Transverse colon (tissue), 4 donors: Measurements from ENCODE around the gene SECISBP2. TPM values are rescaled to one million over a fixed set of nuclear protein-coding genes. Genes with fewer than 3 reads are reported as not detected.

Experiments used
- DNase-seq: peaks from one replicate; pipeline ENCODE4 v3.0.0-alpha.2; 2019
- H3K27ac ChIP-seq, 4 donors: fragments of 200-600 bp; sonication (generic); 2 replicates each; pipeline ENCODE4 v1.5.1; 2016 to 2018; ENCODE audit warnings: inconsistent platforms in 4 of 4
- H3K27me3 ChIP-seq: fragments of 200-600 bp; sonication (generic); 2 replicates; pipeline ENCODE4 v1.5.1; 2017; ENCODE audit warnings: inconsistent platforms
- H3K36me3 ChIP-seq, 4 donors: fragments of 200-600 bp; sonication (generic); 2 replicates each; pipeline ENCODE4 v1.5.1; 2017 to 2019; ENCODE audit warnings: inconsistent platforms in 4 of 4
- H3K4me1 ChIP-seq, 4 donors: fragments of 200-600 bp; sonication (generic); 2 replicates each; pipeline ENCODE4 v1.5.1; 2017 to 2020; ENCODE audit warnings: inconsistent platforms in 4 of 4
- H3K4me3 ChIP-seq, 4 donors: fragments of 200-600 bp; sonication (generic); 1 replicate in 1 of 4; 2 replicates in 3 of 4; pipeline versions ENCODE4 v1.5.1 to v1.6.1; 2017 to 2019; ENCODE audit warnings: inconsistent platforms in 4 of 4
- H3K9me3 ChIP-seq, 2 donors: fragments of 200-600 bp; sonication (generic); 2 replicates each; pipeline ENCODE4 v1.5.1; 2017 to 2019; ENCODE audit warnings: inconsistent platforms in 2 of 2
- EP300 ChIP-seq: sonication (generic); formaldehyde crosslinking; IDR thresholded peaks from one replicate; pipeline ENCODE4 v1.6.1; 2017; ENCODE audit warnings: antibody characterized with exemption, low read depth
- POLR2A ChIP-seq: fragments of 450-650 bp; IDR thresholded peaks from one replicate; pipeline ENCODE4 v1.6.1; 2016; ENCODE audit warnings: antibody characterized with exemption, mild to moderate bottlenecking, moderate library complexity
- POLR2AphosphoS5 ChIP-seq, 3 donors: sonication (generic); formaldehyde crosslinking; IDR thresholded peaks; one replicate each; pipeline ENCODE4 v1.6.1; 2016; ENCODE audit warnings: antibody characterized with exemption in 3 of 3
- WGBS, 2 donors: methylation state at CpG; one replicate each; pipeline ENCODE4 v1.1.5; 2018; ENCODE audit warnings: low coverage in 1 of 2; 5-methylcytosine and 5-hydroxymethylcytosine counted together
- in situ Hi-C, 4 donors: fragments of 200-750 bp; cut with MboI; loops; one replicate each; pipeline versions ENCODE4 v1.15.0 to v1.15.1; 2017; ENCODE audit warnings: low sequenced_read_pairs in 3 of 4, low pct_ligation_motif_present in 1 of 4, low pct_unique_long_range_greater_than_20kb in 1 of 4
- intact Hi-C: fragments of 100-400 bp; cut with DNase I; formaldehyde crosslinking; loops from one replicate; pipeline ENCODE4 v1.15.1; 2023; ENCODE audit warnings: low total_unique reads
- total RNA-seq, 4 donors: library from RNA; depleted of rRNA; stranded (reverse); fragments of >200 nt; gene quantifications; one replicate each; pipeline ENCODE4 v1.1.0, GENCODE V29; 2016
- TF ChIP-seq, protein P1 (sequence below), 5 experiments: fragments of 200-600 bp in 3 of 5; fragments of 450-650 bp in 2 of 5; sonication (generic) in 3 of 5; IDR thresholded peaks; 1 replicate in 2 of 5; 2 replicates in 3 of 5; pipeline ENCODE4 v1.5.1; 2016 to 2017; ENCODE audit warnings: antibody characterized with exemption in 5 of 5, inconsistent platforms in 3 of 5, mild to moderate bottlenecking in 2 of 5, moderate library complexity in 1 of 5

Gene SECISBP2
- total RNA-seq, 4 donors from 2014 or later = 46.8 to 127 (median 69.6) TPM

DNA sequence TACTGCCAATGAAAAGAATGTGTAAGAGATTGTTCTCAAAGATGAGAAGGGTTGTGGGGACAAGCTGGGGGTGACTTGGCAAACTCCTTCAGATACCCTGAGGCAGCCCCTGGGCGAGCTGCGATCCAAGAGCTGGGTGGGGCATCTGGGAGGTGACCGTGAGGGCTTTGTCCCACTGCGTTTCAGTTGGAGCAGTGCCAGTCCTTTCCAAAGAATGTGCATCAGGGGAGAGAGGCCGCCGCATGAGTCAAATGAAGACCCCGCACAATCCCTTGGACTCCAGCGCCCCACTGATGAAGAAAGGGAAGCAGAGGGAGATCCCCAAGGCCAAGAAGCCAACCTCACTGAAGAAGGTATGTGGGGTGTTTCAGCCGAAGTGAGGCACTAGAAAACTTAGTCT is 28.4 kb downstream of the SECISBP2 start:
- DNase-seq = no peak
- H3K4me3 ChIP-seq = no peak overlapping the region
- intact Hi-C loops = no loop called here
- H3K9me3 ChIP-seq = no peaks in the 10 kb centered on the region
- no peak for TF ChIP-seq EP300
- no peak for TF ChIP-seq POLR2A
- TF ChIP-seq POLR2AphosphoS5 (IDR thresholded peaks at IDR 0.05) = no peak
- TF ChIP-seq, protein P1, sequence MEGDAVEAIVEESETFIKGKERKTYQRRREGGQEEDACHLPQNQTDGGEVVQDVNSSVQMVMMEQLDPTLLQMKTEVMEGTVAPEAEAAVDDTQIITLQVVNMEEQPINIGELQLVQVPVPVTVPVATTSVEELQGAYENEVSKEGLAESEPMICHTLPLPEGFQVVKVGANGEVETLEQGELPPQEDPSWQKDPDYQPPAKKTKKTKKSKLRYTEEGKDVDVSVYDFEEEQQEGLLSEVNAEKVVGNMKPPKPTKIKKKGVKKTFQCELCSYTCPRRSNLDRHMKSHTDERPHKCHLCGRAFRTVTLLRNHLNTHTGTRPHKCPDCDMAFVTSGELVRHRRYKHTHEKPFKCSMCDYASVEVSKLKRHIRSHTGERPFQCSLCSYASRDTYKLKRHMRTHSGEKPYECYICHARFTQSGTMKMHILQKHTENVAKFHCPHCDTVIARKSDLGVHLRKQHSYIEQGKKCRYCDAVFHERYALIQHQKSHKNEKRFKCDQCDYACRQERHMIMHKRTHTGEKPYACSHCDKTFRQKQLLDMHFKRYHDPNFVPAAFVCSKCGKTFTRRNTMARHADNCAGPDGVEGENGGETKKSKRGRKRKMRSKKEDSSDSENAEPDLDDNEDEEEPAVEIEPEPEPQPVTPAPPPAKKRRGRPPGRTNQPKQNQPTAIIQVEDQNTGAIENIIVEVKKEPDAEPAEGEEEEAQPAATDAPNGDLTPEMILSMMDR (IDR thresholded peaks at IDR 0.05) = no peak
- no peak overlapping the region for H3K27ac ChIP-seq
- H3K27me3 ChIP-seq = no peaks in the 10 kb centered on the region
- 96 to 100% methylated on average over 1 to 9 of the region's 9 CpGs for WGBS, 2 donors
- in situ Hi-C loops = loop anchor here in 1 of 4 donors (25.0 kb wide), 1 partner anchor 191 kb away; no protein-coding TSS in a partner anchor
- H3K36me3 ChIP-seq = peaks cover 0 to 76% (median 36%) of the 10 kb centered on the region in 4 donors
- no peaks in the 10 kb centered on the region for H3K4me1 ChIP-seq

DNA sequence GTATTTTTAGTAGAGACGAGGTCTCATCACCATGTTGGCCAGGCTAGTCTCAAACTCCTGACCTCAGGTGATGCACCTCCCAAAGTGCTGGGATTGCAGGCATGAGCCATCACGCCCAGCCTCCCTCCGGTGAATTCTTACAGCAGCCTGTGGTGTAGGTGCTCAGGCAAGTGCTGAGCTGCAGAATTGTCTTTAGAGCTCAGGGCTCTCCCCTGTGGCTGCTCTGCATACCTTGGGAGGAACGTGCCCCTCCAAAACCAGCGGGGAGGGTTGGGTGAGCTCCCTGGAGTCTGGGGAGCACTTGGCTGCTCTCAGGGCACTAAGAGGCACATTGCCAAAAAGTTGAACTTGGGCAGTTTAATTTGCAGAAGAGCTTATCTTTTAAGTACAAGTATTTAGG is 29.4 kb downstream of the SECISBP2 start:
- in situ Hi-C loops = loop anchor here in 1 of 4 donors (25.0 kb wide), 1 partner anchor 190 kb away; no protein-coding TSS in a partner anchor
- 96% methylated on average over 5 of the region's 5 CpGs; no CpG with 5 or more reads in 1 of the 2 donors for WGBS, 2 donors
- intact Hi-C loops = no loop called here

DNA sequence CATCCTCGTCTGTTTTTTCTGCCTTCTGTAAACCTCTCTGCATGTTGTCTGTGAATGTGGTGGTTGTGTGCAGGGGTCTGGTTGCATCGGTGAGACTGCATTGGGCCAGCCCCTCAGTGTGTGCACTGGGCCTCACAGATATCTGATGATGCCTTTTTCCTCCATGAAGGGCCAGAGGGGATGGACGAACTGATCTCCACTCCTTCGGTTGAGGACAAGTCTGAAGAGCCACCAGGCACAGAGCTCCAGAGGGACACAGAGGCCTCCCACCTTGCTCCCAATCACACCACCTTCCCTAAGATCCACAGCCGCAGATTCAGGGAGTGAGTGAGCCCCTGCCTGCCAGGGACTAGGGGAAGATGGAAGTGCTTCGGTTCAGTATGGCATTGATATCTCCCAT is 31.3 kb downstream of the SECISBP2 start:
- Histone ChIP-seq H3K4me1 (no peaks in the 10 kb centered on the region), H3K27ac (no peak overlapping the region), H3K9me3 (no peaks in the 10 kb centered on the region), H3K27me3 (no peaks in the 10 kb centered on the region), H3K36me3 (peaks cover 0 to 70% (median 32%) of the 10 kb centered on the region in 4 donors), H3K4me3 (no peak overlapping the region)
- no peak for DNase-seq
- no peak for TF ChIP-seq EP300
- no peak for TF ChIP-seq POLR2A
- TF ChIP-seq, protein P1 (IDR thresholded peaks at IDR 0.05) = no peak
- no peak for TF ChIP-seq POLR2AphosphoS5 (IDR thresholded peaks at IDR 0.05)
- 90 to 100% methylated on average over 3 to 6 of the region's 6 CpGs for WGBS, 2 donors
- in situ Hi-C loops (loop anchor here in 1 of 4 donors (25.0 kb wide), 1 partner anchor 188 kb away; no protein-coding TSS in a partner anchor), intact Hi-C loops (no loop called here)

More for the DNA sequence above, 29.4 kb downstream of the SECISBP2 start:
- H3K36me3 ChIP-seq = peaks cover under 1 to 75% (median 35%) of the 10 kb centered on the region in 4 donors
- H3K9me3 ChIP-seq = no peaks in the 10 kb centered on the region
- H3K27me3 ChIP-seq = no peaks in the 10 kb centered on the region
- no peak overlapping the region for H3K4me3 ChIP-seq
- H3K4me1 ChIP-seq = no peaks in the 10 kb centered on the region
- no peak overlapping the region for H3K27ac ChIP-seq
- DNase-seq = no peak
- TF ChIP-seq EP300 (no peak), POLR2A (no peak), POLR2AphosphoS5 (IDR thresholded peaks at IDR 0.05) (no peak)
- TF ChIP-seq, protein P1 (IDR thresholded peaks at IDR 0.05) = no peak

DNA sequence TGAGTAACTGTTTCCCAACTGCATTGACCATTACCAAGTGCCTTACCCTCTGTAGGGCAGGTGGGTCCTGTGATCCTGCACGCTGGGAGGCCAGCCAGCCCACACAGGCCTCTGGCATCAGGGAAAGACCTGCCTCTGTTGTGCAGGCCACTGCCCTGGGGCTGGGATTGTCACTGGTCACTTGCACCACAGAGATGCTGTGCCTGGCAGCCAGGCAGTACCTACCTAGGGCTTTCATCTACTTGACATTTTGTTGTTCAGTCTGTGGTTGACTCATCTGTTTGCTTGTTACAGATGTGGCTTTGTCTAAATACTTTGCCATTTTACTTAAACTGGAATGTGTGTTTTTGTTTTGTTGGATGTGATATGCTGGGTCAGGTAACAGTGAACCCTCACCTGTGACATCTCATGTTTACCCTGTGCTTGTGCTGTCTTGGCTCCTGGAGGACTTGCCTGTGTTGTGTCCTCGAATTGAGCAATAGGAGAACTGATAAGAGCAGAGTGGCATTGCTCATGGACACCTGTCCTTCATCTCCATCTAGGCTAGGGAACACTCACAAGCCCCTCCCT is 32.8 kb downstream of the SECISBP2 start:
- Histone ChIP-seq H3K36me3 (peaks cover 0 to 70% (median 34%) of the 10 kb centered on the region in 4 donors), H3K4me1 (no peaks in the 10 kb centered on the region), H3K4me3 (no peak overlapping the region), H3K27ac (no peak overlapping the region), H3K9me3 (no peaks in the 10 kb centered on the region), H3K27me3 (no peaks in the 10 kb centered on the region)
- DNase-seq = no peak
- intact Hi-C loops (no loop called here), in situ Hi-C loops (no loop called here)
- no peak for TF ChIP-seq POLR2AphosphoS5 (IDR thresholded peaks at IDR 0.05)
- 79% methylated on average over 2 of the region's 2 CpGs; no CpG with 5 or more reads in 1 of the 2 donors for WGBS, 2 donors
